Ureter (tissue), 1 donor: ENCODE measurements around the gene CORO2B. TPM values are rescaled to one million over a fixed set of nuclear protein-coding genes. Genes with fewer than 3 reads are reported as not detected.
A peak's percentile ranks its signal among the peaks of the same experiment; 100 is the strongest.

Experiments used
- DNase-seq: peaks from one replicate; pipeline ENCODE4 v3.0.0-alpha.2; 2020; ENCODE audit warnings: low spot score
- total RNA-seq: library from RNA; stranded (reverse); gene quantifications from one replicate; pipeline ENCODE4 v1.2.4, GENCODE V29; 2023
- donor health status: DM: yes; HTN: yes; CAD: no.

Gene CORO2B
- total RNA-seq, 1 donor from 2014 or later = 5.4 TPM

DNA sequence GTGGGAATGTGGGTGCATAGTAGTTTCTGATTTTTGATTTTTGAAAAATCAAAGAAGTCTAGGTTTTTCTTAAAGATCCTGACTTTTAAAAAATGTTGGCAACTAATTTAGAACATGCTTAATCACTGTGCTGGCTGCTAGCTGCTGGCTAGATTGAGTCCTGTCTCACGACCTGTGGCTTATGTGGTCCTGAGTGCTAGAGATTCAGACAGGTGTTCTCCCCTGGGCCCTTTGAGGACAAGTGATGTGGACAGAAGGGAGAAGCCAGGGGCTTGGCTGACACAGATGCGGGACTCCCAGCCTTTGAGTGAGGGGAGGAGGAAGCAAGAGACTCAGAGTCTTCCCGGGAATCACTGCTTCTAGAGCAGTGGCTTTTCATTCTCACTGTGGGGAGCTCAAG, 47.5 kb downstream of the CORO2B start:
- DNase-seq = no peak

GRCh38 chr15:68626739-68627138, 47.9 kb downstream of the CORO2B start:
- DNase-seq = no peak

GRCh38 chr15:68627476-68627875, 48.7 kb downstream of the CORO2B start:
- DNase-seq = no peak

DNA sequence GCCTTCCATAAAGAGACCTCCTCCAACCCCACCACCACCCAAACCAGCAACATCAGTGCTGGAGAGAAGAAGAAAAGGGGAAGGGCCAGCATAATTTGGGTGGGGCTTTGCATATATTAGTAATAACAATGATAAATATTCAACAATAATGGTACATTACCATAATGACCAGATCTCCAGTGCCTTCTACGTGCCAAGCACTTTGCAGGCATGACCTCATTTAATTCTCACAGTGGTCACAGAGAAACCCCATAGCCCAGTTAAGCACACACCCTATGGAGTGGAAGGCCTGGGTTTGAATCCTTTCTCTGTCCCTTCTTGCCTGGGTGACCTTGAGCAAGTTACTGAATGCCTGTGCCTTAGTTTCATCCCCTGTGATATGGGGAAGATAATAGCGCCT, 49.2 kb downstream of the CORO2B start:
- no peak for DNase-seq

DNA sequence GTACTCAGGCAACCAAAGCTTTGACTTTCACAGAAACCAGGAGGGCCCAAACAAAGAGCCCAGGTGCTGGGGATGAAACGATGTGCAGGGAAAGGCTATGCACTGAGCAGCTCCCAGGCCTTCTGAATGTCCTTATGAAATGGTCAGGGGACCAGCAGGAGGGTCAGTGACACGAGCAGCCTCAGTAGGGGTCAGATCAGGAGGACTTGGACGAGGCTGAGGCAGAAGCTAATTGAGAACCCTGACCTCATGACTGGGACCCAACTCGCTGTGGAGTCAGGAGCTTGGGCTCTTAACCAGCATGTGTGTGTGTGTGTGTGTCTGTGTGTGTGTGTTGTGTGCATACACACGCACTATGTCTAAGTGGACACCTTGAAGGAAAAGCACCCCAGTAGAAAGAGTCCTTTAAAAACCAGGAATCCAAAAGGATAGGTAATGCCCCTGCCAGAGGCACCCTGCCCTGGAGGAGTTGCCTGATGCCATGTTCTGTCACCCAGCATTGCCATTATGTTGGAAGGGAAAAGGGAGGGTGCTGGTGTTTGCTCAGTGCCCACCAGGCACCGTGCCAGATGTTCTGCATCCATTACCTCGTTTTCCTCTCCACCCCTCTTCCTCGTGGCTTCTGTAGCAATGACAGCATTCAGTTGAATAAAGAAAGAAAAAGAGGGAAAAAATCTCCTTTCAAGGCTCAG, 50.9 kb downstream of the CORO2B start:
- no peak for DNase-seq

DNA sequence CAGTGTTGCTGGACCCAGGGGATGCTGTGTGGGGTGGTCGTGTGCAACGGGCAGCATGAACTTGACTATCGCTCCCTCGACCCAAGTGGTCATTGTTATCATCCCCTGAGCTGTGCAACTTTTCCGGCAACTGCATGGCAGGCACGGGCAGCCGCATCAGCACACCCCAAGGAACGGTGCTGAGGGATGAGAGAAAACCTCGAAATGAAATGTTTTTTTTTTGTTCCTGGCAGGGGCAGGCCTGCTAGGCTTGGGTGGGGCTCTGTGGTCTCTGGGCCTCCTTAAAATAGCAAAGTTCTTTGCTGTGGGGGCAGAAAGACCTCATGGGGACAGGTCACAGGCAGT, 51.4 kb downstream of the CORO2B start:
- no peak for DNase-seq

DNA sequence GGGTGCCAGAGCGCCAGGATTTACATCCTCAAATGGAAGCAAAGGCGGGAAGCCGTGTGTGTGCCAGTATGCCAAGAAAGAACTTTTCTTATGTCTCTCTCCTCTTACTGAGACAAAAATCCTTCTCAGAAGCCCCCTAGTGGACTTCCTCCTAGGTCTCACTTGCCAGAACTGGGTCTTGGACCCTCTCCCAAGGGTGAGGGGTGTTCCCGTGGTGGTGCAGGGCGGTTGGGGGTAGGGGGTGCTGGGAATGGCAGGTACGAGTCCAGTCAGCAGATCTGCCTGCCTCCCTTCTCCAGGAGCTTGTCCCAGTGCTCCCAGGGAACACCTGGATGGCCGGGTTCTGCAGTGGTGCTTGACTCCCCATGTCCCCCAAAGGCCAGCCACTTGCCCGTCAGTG, 52.0 kb downstream of the CORO2B start:
- no peak for DNase-seq

- DNase-seq = no peak
Measured at GRCh38 chr15:68631601-68632051, 52.8 kb downstream of the CORO2B start.

GRCh38 chr15:68632101-68632500, 53.3 kb downstream of the CORO2B start:
- no peak for DNase-seq

DNA sequence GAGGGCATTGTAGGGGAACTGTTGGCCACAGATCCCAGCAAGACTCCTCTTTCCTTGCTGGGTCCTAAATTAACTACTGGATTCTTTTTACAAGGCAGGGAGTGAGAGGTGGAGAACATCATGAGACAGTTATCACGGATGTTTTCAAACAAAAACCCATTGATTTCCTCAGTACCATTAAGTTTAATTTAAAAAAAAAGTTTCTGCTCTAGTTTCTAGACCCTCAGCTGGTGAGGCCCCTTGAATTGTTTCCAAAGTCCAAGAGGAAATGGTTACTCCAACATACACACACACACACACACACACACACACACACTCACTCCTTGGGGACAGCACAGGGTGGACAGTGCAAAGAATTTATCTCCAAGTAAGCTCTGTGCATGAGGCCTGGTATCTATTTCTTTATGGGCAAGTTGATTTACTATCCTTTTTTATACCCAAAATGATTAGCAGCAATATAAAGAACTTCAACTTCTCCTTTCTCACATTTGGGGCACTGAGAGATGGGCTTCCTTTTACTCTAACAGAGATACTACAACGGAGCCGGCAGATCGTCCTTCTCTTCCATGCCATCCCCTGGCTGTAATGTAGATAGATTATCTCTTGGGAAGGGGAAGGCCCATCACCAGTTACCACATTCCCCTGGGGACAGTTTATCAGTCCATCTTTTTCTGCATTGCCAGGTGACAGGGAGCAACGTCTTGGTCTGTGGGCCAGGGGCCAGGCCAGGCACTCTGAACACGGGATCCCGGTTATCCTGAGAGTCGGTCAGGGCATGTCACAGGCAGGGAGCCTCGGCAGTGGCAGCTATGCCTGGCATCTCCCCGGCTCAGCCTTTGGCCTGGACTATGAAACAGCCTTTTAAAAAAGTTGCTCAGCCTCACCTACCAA, 54.7 kb downstream of the CORO2B start:
- DNase-seq = no peak

DNA sequence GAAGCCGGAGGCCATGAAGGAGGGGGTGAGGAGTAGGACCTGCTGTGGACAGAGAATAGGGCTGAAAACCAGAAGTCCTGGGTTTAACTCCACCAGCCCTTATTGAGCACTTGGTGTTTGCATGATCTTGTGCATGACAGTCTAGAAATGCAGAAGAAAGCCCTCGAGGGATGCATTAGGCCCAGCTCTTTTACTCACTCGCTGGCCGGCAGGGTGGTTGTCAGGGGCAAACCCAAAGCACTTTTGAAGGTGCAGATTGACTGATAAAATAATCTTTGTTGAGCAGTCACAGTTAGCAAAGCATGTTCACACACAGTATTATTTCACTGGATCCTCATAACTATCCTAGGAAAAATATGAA, 55.3 kb downstream of the CORO2B start:
- no peak for DNase-seq

- no peak for DNase-seq
Measured at GRCh38 chr15:68634531-68634930, 55.7 kb downstream of the CORO2B start.

DNA sequence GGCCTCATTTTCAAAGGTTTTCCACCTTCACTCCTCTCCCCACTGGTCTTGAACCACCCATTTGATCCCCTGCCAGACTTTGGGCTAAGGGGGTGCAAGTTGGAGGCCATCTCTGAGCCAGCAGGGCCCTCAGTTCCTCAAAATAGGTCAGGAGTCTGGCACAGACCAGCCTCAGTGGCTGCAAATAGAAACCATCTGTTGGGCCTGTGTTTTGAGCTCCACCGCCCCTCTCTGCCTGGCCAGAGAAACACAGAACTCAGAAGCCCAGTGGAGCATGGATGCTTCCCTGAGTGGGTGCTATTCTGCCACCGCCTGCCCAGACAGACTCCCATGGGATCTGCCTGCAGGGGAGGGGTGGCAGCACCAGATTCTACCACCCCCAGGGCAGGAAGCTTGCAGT, 56.3 kb downstream of the CORO2B start:
- no peak for DNase-seq

- DNase-seq = no peak
Measured at GRCh38 chr15:68636256-68636655, 57.5 kb downstream of the CORO2B start.

- peak; percentile 63 for DNase-seq
Measured at GRCh38 chr15:68637767-68638404, 59.1 kb downstream of the CORO2B start.

- DNase-seq = no peak
Measured at GRCh38 chr15:68638953-68639515, 60.2 kb downstream of the CORO2B start.

DNA sequence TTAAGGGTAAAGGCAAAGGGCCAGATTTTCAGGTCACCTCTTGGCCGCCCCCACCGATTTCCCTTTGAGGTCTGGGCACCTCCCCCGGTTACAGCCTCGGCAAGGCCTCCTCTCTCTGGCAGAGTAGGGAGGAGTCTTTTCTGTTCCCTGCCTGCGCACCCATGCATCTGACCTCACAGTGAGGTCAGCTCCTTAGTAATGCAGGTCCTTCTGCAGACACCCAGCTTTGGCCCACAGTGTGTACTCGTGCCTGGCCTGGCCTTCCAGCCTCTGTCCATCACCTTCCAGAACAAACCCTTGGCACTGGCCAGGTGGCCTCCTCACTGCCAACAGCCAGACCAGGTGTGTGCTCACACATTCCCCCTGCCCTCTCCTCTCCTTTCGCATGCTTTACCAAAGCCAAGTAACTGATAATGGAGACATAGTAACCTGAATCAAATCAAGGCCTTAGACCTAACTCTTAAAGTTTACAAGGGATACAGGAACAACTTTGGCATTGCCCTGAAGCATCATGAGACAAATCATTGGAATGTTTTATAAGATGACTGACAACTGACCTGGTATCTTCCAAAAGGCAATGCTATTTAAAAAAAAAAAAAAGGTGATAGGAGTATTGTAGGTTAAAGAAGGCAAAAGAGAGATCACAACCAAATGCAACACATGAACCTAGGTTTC, 61.3 kb downstream of the CORO2B start:
- no peak for DNase-seq

GRCh38 chr15:68640791-68641331, 62.1 kb downstream of the CORO2B start:
- DNase-seq = peak; percentile 73

GRCh38 chr15:68641376-68641775, 62.6 kb downstream of the CORO2B start:
- DNase-seq = no peak

DNA sequence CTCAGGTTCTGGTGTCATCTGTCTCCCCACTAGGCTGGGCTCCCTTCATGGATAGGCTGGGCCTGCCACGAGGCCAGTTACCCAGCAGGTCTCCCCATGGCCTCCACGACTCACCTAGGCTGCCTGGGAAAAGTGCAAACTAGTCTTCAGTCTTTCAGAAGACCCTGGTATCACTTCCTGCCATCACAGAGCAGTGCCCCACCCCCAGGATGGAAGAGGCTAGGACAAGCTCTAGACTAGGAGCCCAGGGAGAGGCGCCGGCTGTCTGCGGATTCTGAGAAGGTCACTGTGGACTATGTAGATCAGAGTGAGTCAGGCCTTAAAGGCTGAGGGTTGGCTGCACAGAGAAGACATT, 63.7 kb downstream of the CORO2B start:
- no peak for DNase-seq

DNA sequence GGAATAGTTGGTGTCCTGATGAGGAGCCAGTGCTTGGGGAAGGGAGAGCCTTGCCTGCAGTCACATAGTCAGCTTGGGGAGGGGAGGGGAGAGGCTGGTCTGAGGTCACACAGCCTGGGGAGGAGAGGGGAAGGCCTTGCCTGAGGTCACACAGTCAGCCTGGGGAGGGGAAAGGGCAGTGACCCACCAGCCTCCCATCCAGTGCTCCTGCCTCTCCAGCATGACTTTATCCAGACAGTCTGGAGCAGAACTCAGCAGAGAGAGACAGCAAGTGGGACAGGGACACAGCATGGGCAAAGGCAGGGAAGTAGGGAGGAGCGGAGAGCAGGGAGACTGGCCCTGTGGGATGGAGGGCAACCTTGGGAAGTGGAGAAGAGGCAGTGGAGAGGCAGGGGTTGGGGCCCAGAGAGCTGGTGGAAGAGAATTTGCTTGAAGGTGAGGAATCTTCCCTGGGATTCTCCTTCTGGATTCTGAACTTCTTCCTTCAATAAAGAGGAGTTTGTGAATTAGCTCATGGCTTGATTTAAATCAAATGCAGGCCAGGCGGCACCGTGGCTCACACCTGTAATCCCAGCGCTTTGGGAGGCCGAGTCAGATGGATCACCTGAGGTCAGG, 64.5 kb downstream of the CORO2B start:
- DNase-seq = no peak
